LHCN-M2 (cell line): Measurements from ENCODE around the gene B4GALNT2. TPM values are rescaled to one million over a fixed set of nuclear protein-coding genes. Genes with fewer than 3 reads are reported as not detected.
A peak's percentile ranks its signal among the peaks of the same experiment; 100 is the strongest.
"Not testable (repeated sequence)": the region's sequence is repeated elsewhere in the genome, so short reads cannot be mapped to it uniquely, and the experiment has no call there.

Experiments used
- DNase-seq: peaks from one replicate; pipeline ENCODE4 v3.0.0-alpha.2; 2012; ENCODE audit warnings: low read depth
- total RNA-seq: library from RNA; depleted of rRNA; stranded (reverse); fragments of >200 nt; gene quantifications from 2 replicates; pipeline ENCODE4 v1.2.3, GENCODE V29; 2014

B4GALNT2 gene
- total RNA-seq, 1 experiment from 2014 or later = not detected

DNA sequence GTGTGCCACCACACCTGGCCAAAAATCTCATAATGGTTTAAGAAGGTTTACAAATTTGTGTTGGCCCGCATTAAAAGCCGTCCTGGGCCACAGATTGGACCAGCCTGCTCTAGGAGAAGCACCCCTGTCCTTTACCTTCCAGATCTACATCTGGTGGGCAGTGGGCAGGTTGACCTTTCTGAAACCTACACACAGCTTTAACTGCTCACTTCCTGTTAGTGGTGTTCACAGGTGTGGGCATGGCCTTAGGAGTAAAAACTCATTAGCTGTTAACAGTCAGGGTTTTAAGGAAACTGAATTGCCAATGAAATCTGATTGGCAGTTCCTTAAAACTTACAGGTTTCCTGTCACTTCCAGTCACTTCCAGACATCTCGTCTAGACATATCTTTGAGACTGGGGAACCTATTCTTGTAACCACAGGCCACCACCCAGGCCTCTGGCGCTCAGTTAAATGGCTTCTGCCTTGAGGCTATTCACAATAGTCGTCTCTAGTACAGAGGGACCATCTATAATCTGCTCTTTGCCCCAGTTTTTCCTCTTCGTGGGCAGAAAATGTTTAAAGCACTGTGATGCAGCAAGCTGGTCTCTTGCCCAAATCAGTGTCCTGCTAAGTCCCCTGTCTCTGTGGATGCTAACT lies 48.5 kb downstream of the B4GALNT2 start:
- DNase-seq = no peak

DNA sequence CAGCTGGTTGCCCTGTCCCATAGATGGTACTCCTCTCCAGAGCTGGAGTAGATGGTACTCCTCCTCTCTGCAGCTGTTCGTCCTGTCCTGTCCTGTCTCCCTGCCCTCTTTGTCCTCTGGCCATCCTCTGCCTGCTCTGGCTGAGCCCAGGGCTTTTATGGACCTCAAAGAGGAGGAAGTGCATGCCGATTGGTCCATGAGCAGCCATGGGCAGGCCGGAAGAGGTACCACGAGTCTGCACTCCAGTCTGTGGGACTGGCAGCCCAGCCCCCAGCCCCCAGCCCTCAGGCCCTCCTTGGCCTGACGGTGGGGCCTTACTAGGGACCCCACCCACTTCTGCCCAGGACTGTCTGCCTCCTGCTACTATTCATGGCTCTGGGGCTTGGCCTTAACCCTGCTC lies 50.8 kb downstream of the B4GALNT2 start:
- DNase-seq = no peak

DNA sequence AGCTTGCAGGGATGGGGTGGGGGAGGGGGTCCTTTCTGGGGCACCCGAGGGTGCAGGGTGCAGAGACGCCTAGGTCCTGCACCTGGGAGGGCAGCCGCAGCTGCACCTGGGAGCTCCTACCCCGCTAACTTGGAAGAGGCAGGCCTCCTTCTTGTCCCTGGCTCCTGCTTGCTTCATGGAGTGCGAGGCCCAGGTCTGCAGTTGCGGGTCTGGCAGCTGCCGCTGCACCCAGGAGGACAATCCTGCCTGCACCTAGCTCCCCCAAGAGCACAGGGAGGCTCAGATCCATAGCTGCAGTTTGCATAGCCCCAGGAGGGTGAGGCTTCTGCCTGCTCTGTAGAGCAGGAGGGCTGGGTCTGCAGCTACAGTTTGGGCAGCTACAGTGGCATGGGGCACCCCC lies 51.2 kb downstream of the B4GALNT2 start:
- DNase-seq = no peak

DNA sequence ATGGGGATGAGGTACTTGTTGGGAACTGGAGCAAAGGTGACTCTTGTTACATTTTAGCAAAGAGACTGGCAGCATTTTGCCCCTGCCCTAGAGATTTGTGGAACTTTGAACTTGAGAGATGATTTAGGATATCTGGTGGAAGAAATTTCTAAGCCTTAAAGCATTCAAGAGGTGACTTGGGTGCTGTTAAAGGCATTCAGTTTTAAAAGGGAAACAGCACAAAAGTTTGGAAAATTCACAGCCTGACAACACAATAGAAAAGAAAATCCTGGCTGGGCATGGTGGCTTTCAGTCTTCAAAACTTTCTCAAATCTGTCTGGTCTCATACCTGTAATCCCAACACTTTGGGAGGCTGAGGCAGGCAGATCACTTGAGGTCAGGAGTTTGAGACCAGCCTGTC lies 52.0 kb downstream of the B4GALNT2 start:
- DNase-seq = not testable (repeated sequence)

DNA sequence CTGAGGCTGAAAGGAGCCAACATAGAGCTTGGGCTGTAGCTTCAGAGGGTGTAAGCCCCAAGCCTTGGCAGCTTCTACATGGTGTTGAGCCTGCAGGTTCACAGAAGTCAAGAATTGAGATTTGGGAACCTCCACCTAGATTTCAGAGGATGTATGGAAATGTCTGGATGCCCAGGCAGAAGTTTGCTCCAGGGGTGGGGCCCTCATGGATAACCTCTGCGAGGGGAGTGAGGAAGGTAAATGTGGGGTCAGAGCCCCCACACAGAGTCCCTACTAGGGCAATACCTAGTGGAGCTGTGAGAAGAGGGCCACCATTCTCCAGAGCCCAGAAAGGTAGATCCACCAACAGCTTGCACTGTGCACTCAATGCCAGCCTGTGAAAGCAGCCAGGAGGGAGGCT lies 52.8 kb downstream of the B4GALNT2 start:
- not testable (repeated sequence) for DNase-seq

DNA sequence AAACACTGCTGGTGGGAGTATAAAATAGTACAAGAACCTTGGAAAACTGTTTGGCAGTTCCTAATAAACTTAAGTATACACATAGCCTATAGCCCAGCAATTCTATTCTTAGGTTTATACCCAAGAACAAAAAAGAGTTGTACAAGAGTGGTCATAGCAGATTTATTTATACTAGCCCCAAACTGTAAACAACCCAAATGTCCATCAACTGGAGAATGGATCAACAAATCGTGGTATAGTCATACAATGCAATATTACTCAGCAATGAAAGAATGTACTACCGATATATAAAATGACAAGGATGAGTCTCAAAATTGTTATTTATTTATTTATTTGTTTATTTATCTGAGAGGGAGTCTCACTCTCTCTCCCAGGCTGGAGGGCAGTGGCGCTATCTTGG lies 54.7 kb downstream of the B4GALNT2 start:
- no peak for DNase-seq

DNA sequence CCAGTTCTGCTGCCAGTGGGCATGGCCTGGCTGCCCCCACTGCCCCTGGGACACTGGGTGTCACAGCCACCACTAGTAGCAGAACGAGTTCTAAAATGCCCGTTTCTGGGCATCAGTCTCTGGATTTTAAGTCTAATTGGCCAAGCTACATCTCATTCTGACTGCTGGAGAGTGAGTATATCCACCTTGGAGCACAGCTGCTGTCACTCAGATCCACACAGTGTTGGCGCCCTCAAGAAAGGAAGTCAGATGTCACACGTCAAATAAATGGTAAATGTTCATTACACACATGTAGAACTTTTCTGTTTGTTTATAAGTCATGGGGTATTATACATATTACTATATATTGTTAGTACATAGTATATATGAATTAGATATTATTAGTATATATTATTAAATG lies 58.4 kb downstream of the B4GALNT2 start:
- DNase-seq = no peak

DNA sequence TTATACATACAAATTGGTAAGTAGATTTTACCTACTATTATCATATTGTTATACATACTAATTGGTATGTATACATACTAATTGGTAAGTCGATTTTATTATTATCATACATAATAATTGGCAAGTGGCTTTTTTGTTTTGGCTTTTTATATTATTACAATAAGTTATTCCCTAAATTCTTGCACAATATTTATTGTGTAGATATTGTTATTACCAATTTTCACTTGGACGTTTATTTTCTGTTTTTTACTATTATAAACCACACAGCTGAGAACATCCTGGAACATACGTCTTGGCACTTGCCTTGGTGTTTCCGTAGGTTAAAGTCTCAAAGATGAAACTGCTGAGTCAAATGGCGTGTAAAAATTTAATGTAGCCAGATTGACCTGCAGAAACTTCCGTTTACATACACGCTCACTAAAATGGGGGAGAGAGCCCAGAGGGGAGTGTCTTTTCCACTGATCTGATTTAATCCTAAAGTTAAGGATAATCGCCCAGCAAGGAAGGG lies 58.9 kb downstream of the B4GALNT2 start:
- DNase-seq = no peak

DNA sequence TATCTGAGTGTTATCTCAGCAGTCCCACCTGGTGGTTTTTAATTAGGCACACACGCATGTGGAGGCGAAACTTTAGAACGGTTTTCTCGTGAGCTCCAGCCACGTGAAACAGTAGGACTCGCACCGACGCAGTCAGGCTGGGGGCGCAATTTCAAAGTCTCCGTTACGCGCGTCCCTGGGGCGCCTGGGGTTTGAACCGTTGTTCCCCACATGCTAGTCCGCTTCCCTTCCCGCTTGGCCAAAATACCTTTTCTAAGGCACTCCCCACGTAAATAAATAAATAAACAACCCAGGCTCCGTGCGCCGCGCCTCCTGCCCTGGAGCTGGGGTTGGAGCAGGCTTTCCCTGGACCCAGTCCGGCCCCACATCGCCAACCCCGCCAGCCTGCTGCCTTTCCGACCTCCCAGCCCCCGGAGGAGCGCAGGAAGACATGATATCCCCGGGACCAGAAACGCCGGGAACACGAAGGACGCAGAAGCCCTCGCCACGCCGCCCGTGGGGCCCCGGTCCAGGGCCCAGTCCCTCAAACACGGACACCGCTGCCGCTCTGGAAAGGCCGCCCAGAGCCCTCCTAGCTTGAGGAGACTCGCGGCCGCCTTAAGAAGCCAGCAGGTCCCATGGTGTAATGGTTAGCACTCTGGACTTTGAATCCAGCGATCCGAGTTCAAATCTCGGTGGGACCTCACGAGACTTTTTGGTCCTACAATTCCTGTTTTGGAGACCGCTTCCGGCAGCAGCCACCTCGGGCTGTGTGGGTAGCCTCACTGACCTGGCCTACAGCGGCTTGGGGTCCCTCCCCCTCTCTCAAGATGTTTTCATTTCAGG lies 59.6 kb downstream of the B4GALNT2 start:
- DNase-seq = peak; percentile 92

DNA sequence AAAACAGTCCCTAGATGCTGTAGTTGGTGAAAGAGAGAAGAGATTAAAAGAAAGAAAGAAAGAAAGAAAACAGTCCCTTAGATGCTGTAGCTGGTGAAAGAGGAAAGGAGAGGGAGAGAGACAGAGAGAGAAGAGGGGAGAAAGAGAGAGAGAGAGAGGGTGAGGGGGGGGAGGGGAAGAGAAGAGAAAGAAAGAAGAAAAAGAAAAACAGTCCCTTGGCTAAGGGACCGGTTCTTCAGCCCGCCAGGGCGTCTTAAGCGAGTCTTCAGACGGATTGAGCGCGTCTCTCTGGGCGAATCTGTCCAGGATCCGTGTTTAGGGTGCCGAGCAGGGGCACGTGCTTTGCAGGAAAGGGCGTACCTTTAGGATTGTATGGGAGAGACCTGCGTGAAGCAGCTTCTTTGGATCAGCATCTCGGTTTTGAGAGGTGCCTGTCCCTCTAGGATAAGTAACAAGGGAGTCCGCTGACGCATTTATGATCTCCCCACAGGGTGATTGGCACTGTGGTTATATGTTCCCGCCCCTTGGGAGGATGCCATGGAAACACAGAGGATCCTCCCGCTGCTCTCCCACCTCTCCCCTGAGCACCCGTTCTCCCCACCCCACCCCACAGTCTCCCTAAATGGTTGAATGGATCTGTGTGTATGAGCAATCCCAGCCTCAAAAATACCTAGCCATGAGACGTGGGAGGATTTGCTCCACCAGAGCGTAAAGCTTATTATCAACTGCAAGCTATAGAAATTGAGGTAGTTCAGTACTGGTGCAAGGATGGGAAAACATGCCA lies 61.1 kb downstream of the B4GALNT2 start:
- DNase-seq = peak; percentile 9

DNA sequence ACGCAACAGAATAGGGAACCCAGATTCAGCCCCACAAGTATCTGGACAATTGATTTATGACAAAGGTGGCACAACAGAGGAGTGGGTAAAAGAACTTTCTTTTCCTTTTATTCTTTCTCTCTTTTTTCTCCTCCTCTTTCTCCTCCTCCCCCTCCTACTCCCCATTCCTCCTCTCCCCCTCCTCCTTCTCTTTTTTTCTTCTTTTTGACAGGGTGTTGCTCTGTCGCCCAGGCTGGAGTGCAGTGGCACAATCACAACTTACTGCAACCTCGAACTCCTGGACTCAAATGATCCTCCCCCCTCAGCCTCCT lies 61.7 kb downstream of the B4GALNT2 start:
- no peak for DNase-seq

DNA sequence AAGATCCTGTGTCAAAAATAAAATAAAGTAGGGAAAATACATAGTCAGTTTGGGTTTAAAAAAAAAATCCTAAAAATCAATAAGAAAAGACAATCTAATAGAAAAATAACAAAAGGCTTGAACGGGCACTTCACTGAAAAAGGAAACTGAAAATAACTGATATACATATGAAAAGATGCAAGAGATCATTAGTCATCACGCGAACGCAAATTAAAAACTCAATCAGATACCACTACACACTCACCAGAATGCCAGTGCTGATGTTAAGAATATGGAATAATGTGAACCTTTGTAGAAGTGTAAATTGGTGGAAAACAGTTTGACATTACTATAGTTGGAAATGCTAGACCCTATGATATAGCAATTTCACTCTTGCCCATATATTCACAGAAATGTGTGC lies 63.2 kb downstream of the B4GALNT2 start:
- no peak for DNase-seq

DNA sequence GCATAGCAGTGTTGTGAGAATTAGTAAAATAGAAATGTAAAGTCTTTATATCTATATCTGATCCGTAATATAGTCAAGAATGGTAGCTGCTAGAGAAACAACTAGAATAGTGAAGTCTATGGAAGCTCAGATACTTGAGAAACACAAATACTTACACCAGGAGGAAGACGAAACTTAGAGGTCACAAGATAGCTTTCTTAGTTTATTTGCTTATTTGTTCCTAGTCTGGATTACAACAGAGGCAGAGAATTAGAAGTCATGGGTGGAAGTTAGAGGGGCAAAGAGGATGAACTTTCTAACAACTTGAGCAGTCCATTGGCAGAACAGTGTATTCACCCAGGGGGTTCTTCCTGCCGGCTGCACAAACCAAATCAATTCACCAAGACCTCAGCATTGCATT lies 64.0 kb downstream of the B4GALNT2 start:
- no peak for DNase-seq

DNA sequence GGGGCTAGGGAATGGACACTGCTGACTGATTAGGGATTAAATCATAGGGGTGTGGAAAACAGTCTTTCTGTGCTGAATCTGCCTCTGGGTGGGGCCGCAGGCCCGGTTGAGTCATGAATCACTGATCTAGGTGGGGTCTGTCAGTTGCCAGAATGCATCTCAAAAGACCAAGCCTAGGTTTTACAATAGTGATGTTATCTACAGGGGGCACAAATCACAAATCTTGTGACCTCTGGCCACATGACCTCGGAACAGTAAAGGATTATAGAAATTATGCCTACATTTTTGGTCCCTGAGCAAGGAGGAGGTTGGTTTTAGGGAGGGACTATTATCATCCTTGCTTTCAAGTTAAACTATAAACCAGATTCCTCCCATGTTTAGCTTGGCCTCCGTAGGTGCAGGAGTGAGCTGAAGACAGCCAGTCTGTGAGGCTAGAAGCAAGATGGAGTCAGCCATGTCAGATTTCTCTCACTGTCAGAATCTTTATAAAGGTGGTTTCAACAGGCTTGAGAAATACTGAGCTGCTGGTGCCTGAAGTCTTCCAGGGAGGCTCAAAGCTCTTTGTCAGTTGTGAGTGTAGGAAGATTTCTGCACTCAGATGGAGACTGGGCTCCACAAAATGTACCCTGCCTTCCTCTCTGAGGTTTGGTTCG lies 64.9 kb downstream of the B4GALNT2 start:
- DNase-seq = no peak

DNA sequence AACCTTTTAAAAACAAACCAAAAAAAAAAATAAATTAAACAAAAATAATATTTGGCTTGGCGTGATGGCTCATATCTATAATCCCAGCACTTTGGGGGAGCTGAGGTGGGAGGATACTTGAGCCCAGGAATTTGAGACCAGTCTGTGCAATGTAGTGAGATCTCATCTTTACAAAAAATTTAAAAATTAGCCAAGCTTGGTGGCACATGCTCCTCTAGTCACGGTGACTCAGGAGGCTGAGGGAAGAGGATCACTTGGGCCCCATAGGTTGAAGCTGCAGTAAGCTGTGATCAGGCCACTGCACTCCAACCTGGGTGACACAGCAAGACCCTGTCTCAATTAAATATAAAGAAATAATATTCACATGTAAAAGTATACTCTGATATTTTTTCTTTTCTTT lies 65.6 kb downstream of the B4GALNT2 start:
- no peak for DNase-seq

DNA sequence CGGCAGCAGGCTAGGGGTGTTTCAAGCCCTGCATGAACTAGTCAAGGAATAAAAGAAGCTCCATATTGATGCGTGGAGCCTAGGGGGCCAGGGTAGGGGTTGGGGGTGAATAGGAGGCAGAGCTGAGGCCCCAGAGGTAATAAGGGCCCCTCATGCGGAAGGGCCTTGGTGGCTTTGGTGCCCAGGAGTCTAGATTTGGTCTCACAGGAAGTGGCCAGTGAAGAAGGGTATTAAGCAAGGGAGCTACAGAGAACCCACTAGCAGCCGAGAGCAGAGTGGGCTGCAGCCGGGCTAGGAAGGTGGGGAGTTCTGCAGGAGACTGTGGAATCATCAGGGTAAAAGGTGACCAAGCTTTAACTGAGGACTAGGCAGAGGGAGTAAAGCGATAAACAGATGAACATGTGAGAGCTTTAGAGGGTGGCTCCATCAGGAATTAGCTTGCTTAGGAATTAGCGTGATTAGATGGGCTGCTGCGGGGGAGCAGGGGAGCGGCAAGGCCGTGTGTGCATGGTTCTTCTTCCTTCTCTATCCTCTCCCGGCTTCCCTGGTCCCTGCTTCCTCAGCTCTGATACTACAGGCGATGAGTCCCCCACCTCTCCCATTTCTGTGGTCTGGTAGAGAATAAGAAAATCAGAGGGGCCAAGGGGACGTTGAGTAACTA lies 68.0 kb downstream of the B4GALNT2 start:
- no peak for DNase-seq

DNA sequence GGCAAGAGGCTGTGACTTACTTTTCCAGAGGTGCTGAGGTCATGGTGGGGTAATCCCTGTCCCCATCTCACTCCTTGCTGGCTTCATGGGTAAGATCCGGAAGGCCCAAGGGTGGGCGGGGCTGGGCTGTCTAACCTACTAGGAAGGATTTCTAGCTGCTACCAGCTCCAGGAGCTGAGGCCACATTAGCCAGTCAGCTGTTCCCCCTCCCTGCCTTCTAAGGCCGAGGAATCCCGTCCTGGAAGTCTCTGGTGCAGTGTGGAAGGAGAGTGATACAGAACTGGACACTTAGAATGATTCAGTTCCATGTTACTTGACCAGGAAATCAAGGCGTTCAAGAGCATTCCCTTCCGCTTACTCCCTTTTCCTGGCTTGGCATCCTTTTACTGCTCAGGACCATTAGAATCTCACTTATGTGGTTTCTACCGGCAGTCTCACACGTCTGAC lies 68.9 kb downstream of the B4GALNT2 start:
- DNase-seq = no peak

DNA sequence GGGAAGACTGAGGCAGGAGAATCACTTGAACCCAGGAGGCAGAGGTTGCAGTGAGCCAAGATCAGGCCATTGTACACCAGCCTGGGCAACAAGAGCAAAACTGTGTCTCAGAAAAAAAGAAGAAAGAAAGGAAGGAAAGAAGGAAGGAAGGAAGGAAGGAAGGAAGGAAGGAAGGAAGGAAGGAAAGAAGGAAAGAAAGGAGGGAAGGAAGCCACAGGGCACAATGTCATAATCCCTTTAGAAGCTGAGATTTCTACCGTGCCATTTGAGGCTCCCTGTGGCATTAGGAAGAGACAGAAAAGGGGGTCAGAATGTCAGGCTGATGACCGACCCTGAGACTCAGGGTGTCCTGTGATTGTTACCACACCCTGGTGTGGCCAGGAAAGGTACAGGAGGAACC lies 71.2 kb downstream of the B4GALNT2 start:
- DNase-seq = no peak

DNA sequence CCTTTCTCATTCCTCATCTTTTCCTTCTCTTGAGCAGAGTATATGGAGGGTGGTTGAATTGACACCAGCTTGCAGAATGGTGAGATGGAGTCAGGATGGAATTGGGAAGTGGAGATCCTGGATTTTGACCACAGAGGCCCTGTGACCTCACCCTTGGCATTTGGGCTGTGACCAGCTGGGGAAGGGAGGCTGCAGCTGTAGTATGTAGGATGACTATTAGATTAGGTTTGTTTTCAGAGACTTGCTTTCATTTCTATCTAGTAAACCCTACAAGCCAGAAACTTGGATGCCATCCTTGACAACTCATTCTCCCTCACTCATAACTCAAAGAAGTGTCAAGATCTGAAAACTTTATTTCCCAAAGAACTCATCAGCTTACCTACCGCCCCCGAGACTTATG lies 71.9 kb downstream of the B4GALNT2 start:
- DNase-seq = peak; percentile 27

DNA sequence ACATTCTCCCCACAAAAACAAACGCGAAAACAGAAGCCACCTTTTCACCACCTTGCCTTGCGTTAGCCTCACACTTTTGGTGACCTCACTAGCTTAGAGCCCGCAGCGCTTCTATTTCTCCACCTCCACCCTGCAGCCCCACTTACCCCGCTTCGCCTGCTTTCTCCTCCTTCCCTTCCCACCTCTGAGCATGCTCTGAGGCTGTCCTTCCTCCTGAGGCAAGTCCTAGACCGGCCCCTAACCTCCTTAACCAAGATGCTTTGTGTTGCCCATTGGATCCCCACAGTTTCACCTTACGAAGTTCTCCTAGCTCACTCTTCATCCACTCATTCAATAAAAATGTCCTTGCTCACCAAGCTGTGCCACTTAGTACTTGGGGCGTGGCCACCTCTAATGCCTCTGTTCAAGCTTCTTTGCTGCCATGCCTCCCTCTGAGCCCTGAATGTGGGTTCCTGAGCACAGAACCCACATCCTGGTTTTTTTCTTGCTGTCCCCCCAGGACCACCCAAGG lies 76.5 kb downstream of the B4GALNT2 start:
- DNase-seq = peak; percentile 19
